Measurements from ENCODE around the gene MLNR.

- no peak for TF ChIP-seq CTCF (conservative IDR thresholded peaks at IDR 0.05; ENCODE audit: low read length)
- no peak for TF ChIP-seq EZH2phosphoT487 (IDR thresholded peaks at IDR 0.05; ENCODE audit: borderline replicate concordance, low read depth, low read length)
Observed at GRCh38 chr13:49190901-49191300, 29.2 kb upstream of the MLNR start.

Data from OCI-LY7 (cell line).